Fibroblast of skin of left biceps (primary cell): Measurements from ENCODE around the gene COL8A1.
"Not testable (repeated sequence)": the region's sequence is repeated elsewhere in the genome, so short reads cannot be mapped to it uniquely, and the experiment has no call there.

Experiments
- DNase-seq, 2 experiments: peaks; one replicate each; pipeline ENCODE4 v3.0.0-alpha.2; 2013; ENCODE audit warnings: low read depth in 2 of 2

The COL8A1 gene

DNA sequence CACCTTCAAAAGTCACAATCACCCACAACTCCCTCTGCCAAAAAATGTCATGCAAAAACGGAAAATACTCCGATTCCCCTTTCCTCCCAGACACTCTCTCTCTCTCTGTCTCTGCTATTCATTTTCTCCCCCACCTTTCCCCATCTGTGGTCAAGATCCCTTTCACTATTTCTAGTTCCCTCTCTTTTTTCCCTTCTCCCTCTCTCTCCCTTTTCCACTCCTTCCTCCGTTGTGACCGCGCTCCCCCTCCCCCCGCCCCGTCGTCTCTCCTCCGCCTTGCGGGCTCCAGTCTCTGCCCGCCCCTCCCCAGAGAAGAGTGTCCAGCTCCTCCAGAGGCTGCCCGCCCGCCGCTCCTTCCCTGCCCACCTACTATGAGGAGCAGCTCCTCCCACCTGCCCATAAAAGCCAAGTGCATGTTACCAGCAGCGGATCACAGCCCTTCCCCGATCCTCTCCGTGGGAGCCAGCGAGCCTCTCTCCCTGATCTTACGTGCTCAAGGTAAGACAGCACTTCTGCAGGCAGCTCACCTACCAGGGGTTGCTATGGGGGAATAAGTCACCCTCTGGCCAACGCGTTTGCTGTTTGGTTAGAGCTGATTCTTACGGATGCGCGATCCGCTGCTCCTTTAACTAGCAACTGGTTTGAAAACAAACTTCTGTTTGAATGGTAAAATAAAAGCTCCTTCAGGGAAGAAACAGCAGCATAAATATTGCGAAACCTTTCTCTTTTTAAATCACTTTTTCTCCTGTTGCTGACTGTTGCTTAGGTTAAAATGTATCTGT lies at the start of gene COL8A1:
TSS of gene COL8A1 (plus strand) at position 428 of the 782 bp plus-strand sequence. CDS start 152,089 bp downstream, outside the sequence.
- peak; percentile 58 to 64 for DNase-seq

GRCh38 chr3:99589168-99589567 lies 49.2 kb upstream of the COL8A1 start:
- not testable (repeated sequence) for DNase-seq

- no peak for DNase-seq
Measured at GRCh38 chr3:99599894-99600293, 38.5 kb upstream of the COL8A1 start.

DNA sequence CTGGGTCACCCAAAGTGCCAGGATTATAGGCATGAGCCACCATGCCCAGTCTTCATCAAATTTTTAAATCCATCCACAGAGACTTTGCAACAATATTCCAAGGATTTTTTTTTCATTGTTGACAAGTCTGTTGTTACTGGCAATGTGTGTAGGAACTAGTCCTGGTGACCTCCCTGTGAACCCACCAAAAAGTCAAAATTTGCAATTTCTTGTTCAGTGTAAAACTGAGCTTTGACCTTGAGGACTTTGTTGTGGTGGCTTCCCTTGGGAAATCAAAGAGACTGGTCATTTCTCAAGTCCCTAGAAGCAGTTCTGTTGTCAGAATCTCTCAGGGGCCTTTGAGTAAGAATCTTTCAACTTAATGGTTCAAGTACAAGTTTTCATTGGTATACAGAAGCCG lies 36.9 kb upstream of the COL8A1 start:
- DNase-seq, result no peak

DNA sequence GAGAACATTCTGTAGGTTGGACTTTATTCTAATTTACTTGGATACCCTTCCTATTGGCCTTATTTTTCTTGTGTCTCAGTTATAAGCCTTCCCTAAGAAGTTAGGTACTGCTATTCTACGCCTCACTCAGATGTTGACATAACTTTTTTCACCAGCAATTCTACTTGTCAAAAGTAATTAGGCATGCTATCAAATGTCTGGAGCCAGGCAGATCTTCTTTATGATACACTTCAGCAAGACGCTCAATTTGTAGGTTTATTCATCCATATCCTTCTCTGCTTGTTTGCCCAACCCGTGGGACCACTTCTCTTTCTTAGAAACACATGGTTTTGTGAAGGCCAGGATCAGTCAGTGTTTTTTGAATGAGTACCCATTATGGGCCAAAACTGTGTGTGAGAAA lies 36.2 kb upstream of the COL8A1 start:
- DNase-seq, result no peak

DNA sequence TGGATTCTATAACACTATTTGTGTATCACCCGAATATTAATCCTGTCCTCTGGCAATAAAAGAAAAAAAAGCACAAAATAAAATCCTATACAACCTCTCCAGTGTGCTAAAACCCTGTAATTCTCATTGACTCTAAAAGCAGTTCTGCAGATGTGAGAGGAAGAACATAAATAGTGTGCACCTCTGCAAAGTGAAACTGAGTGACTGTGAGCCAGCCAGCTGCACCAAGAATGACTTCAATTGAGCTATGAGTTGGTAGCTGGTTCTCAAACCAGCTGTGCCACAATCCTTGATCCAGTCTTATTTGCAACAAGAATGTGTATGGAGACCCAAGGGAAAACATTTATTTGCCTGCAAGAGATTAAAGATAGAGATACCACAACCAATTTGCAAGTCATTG lies 31.2 kb upstream of the COL8A1 start:
- DNase-seq, result no peak

- DNase-seq, result no peak
Measured at GRCh38 chr3:99614768-99615167, 23.6 kb upstream of the COL8A1 start.

DNA sequence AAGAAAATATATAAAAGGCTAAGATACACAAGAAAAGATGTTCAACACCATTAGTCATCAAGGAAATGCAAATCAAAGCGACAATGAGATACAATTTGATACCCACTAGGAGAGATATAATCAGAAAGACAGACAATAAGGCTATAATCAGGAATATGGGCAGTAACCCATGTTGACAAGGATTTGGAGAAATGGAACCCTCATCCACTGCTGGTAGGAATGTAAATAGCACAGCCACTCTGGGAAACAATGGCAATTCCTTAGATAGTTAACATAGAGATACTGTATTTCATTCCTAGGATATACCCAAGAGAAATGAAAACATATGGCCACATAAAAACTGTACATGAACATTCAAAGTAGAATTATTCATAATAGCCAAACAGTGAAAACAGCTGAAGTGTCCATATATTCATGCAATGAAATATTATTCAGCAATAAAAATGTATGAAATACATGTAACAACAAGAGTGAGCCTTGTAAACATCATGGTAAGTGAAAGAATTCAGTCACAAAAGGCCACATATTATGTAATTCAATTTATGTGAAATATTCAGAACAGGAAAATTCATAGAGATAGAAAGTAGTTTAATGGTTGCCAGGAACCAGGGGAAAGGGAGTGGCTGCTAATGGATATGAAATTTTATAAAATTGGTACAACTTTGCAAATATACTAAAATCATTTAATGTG lies 18.2 kb upstream of the COL8A1 start:
- no peak for DNase-seq

DNA sequence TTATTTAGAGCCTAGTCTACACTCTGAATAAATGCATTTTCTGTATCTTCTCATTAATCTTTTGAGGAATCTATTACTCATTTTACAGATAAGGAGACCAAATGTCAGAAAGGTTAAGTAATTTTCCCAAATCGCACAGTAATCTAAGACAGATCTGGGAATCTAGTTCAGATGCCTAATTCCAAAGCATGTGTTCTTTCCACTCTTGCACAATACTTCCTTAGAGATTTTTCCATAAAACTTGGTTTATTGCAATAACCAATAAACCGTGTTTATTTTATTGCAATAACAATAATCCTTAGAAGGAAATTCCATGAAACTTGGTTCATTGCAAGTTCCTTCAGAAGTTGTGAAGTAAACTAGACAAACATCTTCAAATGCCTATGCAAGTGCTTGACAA lies 17.4 kb upstream of the COL8A1 start:
- no peak for DNase-seq

GRCh38 chr3:99624496-99625236 lies 13.7 kb upstream of the COL8A1 start:
- DNase-seq, result no peak

- DNase-seq, result no peak
Measured at GRCh38 chr3:99625237-99625622, 13.2 kb upstream of the COL8A1 start.

- peak; percentile 88 for DNase-seq
Measured at GRCh38 chr3:99625643-99626416, 12.6 kb upstream of the COL8A1 start.

- DNase-seq, result no peak
Measured at GRCh38 chr3:99626417-99626788, 12.0 kb upstream of the COL8A1 start.

- DNase-seq, result no peak
Measured at GRCh38 chr3:99627062-99627826, 11.2 kb upstream of the COL8A1 start.

DNA sequence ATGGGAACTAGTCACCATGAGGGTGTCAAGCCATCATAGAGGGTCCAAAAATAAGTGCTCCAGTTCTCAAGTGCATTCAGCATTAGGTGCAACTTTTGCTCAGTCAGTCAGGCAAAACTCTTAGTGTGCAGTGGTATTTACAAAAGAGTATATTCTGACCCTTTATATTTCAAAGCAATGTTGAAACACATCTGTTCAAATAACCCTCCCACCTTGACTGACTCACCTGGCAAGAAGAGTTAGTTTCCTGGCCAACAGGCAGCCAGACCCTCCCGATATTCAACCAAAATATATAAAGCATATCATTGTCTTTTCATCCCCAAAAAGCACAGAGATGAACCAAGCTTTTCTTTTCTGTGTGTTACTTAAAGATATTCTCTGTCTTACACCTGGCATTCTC lies 7.6 kb upstream of the COL8A1 start:
- no peak for DNase-seq

DNA sequence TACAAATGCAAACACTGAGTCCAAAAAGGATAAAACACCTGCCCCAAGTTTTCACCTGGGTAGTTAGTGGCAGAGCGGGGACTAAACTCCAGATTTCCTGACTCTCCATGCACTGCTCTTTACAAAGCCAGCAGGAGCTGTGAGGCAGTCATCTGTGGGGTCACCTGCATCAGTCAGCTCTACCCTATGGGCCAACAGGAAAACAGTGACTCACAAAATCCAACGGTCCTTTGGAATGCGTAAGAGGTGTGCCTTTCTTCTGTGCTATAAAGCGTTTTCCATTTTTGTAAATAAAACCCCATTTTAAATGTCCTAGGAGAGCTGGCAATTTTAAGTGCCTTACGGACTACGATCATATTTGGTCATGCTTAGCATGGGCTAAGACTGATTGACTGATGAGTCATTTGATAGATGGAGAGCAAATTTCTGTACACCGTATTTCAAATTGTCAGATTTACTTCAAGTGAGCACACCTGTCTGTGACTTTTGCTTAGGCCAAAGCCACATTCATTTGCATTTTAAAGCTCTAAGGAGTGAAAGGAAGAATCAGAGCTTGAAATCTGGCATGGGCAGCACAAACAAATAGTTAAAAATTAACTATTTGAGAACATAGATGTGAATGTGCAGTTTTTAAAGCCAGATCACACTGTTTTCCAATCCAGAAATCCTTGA lies 4.4 kb upstream of the COL8A1 start:
- no peak for DNase-seq

GRCh38 chr3:99634881-99635280 lies 3.5 kb upstream of the COL8A1 start:
- no peak for DNase-seq

DNA sequence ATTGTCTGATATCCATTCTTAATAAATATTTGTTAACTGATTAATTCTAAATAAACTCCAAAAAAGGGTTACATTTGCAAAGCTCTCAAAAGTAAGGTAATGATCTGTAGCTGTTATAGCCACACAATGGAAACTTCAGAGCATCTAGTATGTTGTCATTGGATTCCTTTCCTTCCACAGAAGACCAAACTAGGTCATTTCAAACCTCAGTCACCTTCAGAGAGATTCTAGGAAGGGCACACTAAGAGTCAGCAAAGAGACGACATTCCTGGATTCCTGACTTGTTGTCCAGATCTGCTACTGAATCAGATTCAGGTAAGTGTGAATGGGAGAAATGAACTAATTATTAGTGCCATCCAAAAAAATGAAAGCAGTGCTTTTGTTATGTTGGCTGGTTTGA lies 3.0 kb upstream of the COL8A1 start:
- no peak for DNase-seq

- no peak for DNase-seq
Measured at GRCh38 chr3:99637016-99637367, 1.4 kb upstream of the COL8A1 start.

DNA sequence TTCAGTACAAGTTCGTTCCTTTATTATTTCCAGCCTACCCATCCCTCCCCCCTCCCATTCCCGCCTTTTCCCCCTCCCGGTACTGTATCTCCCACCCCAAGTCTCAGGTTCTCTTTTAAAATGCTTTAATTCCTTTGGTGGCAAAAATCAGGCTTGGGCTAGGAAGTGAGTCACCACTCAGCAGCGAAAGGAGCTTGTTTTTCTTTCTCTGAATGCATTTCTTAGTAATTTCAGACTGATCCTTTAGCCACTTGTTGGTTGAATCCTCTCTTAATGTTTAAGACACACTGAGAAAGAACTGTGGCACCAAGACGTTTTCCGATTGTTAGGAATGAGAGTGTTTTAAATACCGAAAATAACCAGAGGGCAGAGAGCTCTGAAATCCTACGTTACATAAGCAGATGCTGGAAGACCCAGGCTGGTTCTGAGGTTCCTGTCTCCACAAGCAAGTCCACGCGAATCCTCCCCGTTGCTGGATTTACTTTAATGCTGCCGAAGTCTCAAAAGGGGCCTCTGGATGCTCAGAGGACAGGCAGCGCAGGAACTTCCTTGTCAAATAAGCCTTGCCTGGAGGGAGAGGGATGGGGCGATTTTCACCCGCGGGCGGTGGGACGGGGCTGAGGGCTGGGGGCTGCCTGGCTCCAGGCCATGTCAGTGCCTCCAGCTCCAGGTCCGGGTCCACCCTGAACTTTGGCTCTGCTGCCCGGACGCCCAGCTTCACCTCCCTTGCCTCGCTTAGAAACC lies 854 bp upstream of the COL8A1 start:
- peak; percentile 79 to 84 for DNase-seq
